GM18505 (cell line): ENCODE results near the gene INF2.

Experiments used
- ATAC-seq: cut with Tn5 transposase; IDR thresholded peaks from one replicate; pipeline ENCODE4 v1.9.1; 2021; ENCODE audit not compliant: unreplicated experiment
- POLR2A ChIP-seq: IDR thresholded peaks from 4 replicates; pipeline ENCODE4 v1.6.1; 2011; ENCODE audit warnings: borderline replicate concordance; ENCODE audit not compliant: insufficient read depth, insufficient read length; ENCODE audit errors: extremely low read depth

INF2 gene

DNA sequence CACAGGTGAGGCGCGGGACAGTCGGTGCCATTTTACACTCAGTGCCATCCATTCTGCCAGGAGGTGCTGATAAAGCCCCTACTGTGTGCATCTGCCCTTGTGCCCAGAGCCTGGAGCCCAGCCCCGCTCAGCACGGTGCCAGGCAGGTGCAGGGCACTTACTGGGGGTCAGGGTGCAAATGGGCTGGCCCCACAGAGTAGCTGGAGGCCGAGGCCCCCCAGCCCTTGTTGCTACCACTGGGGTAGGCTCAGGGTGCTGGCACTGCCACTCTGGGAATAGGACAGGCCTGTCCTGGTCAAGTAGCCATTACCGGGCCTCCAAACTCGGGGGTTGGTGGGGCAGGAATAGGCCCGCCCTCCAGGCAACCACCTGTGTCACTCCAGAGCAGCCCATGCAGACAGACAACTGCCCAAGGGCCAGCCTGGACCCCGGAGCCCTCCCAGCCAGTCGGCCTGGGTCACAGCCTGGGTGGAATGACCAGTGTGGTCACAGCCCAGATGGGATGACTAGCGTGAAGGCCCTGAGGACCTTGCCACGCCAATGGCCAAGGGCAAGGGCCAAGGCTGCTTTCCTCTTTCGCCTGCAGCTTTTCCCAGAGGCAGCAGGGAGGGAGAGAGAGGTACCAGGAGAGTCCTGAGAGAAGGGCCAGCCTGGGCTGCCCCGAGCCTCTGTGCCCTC is 3.0 kb downstream of the INF2 start:
- ATAC-seq: no peak
- no peak for TF ChIP-seq POLR2A

- ATAC-seq: no peak
- TF ChIP-seq POLR2A: no peak
Observed at GRCh38 chr14:104692939-104693315, 3.5 kb downstream of the INF2 start.

DNA sequence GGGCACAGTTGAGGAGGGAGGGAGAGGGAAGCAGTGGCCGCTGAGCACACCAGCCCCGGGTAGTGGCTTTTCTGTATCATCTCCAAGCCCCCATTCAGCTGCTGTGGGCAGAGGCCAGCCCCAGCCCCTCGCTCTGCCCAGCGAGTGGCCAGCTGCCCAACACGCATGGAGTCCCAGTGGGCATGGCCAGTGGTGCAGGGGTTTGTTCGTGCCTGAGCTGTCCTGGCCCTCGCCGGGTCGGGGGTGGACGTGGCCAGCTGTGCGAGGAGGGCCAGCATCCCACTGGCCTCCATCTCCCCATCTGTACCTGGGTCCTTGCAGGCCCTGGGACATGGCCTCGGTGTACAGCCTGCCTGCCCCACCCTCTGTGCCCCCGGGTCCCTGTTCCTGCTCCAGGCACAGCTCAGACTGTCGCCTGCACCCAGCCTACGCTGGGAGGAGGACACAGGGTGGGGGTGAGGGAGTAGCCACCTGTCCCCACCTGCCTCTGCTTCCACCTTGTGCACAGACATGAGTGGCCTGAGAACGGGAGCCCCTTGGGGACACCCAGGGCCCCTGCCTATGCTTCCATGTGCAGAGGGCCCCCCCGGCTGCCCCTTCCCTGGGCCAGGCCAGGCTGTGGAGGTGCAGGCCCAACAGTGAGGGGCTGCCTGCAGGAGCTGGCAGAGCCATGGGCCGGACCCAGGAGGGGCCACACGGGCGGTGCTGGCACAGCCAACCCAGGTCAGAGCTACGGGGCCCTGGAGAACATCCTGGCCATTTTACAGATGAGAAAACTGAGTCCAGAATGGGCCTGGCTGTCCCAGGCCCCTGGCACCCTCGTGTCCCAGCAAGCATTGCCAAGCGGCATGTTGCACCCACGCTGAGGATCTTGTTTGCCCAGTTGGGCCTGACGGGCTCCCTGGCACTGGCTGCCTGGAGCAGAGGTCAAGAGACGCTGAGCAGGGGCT is 4.3 kb downstream of the INF2 start:
- no peak for TF ChIP-seq POLR2A
- ATAC-seq: no peak

DNA sequence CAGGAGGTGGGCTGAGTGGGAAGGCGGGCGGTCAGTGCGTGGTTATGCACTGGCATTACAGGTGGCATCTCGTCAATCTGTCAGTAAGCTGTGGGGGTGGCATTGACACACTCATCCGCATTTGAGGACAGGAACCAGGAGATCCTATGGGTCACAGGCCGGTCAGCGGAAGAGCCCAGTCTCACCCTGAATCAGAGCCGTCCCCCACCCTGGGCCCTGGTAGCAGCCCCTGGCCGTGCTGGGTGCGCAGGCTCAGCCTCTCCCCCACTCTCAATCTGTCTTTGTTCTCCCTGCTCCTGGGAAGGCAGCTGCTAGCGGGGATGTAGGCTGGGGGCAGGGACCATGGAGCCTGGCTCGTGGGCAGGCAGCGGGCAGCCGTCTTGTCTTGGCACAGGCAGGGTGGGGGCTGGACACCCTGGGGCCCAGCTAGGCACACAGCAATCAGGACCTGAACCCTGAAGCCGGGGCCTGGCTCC is 5.1 kb downstream of the INF2 start:
- no peak for ATAC-seq
- TF ChIP-seq POLR2A: no peak

DNA sequence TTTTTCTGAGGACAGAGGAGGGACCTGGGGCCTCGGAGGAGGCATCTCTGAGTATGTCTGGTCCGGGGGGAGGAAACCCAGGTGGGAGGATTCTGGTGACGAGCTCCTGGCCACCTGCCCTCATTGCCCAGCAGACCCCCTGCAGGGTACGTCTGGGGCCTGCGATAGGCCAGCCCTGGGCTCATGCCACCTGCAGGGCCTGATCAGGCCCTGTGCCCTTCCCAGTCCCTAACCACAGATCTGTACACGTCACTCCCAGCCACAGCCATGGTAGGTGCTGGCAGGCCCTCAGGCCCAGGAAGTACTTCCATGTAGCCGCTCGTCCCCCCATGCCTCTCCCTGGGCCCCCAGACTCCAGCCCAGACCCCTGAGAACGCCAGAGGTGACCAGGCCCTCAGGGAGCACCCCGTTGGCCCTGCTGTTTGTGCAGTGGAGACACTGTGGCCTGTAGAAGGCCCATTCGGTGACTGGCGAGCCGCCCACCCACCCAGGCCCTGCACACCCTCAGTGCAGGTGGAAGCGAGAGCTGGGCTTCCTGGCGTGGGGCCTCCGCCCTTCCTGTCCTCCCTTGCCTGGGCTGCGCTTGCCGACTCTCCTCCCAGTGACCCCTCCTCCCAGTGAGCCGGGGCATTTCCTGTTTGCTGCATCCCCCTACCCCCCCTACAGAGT is 5.7 kb downstream of the INF2 start:
- no peak for TF ChIP-seq POLR2A
- no peak for ATAC-seq

DNA sequence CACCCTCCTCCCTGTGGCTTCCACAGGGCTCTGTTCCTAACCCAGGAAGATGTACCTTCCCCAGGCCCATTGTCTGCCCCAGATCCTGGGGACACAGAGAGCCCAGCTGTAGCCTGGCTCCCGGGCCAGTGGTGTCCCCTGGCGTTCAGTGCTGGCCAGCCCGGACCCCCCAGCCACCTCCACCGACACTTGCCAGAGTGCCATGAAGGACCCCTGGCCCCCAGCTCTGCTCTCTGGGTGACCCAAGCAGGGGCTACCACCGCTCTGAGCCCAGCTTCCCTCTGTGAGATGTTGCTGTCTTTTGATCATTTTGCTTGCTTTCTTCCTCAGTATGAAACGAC is 6.2 kb downstream of the INF2 start:
- no peak for ATAC-seq
- no peak for TF ChIP-seq POLR2A

DNA sequence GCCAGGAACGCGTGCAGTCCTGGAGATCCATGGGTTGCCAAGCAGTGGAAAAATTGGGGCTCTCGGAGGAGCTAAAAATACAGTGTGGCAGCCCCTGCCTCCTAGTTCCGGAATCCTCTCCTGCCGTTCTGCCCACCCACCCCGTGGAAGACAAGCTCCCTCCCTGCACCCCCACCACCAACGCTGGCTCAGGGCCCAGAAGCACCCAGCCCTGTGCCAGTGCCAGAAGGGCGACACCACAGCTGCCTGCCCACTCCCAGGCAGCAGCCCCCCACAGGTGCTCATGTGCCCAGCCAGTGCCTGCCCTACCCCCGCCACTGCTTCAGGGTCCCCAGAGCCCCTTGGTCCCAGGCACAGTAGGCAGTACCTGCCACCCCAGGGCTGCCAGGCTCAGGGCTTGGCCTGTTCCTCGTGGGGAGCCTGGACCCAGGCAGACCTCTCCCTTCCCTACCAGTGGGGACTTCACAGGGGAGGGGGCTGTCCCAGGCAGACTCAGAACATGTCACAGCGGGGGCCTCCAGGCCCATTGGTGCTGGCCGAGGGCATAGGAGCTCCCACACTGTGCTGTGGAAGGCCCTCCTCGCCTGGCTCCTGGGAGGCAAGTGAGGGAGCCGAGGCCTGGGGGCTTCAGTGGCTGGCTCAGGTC is 7.4 kb downstream of the INF2 start:
- no peak for TF ChIP-seq POLR2A
- no peak for ATAC-seq

GRCh38 chr14:104697317-104697703 is 7.9 kb downstream of the INF2 start:
- TF ChIP-seq POLR2A: no peak
- no peak for ATAC-seq

DNA sequence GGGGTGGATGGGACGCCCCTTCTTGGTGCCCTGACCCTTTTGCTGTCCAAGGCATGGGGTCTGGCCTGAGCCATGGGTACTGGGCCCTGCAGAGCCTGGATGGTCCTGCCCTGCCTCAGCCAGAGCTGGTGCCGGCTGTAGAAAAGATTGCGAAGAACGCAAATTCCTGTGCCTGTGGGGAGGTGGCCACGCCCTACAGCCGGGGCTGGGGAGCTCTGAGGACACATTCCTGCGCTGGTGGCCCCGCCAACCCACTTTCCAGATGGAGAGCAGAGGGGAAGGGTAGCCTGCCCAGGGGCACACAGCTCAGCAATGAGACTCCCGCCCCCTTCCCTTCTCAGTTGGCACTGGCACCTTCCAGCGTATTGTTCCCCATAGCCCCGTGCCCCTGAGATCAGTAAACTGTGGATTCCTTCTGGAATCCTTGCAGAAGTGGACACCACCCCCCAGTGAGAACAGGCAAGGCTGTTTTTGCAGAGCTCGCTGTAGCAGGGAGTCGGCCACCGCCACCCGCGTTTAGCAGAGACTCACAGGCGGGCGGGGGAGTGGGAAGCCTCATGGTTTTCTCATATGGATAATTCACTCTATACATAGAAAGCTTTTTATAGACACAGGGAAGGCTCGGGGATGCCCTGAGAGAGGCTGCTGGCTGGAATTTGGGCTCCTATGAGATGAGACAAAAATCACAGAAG is 8.6 kb downstream of the INF2 start:
- no peak for TF ChIP-seq POLR2A
- no peak for ATAC-seq

- no peak for ATAC-seq
- TF ChIP-seq POLR2A: no peak
Observed at GRCh38 chr14:104698688-104699425, 9.4 kb downstream of the INF2 start.

- ATAC-seq: no peak
- no peak for TF ChIP-seq POLR2A
Observed at GRCh38 chr14:104699426-104699748, 10.0 kb downstream of the INF2 start.

- no peak for TF ChIP-seq POLR2A
- no peak for ATAC-seq
Observed at GRCh38 chr14:104700225-104700651, 10.8 kb downstream of the INF2 start.
